ENCODE results near the gene ZNF99.
"Not testable (repeated sequence)": the region's sequence is repeated elsewhere in the genome, so short reads cannot be mapped to it uniquely, and the experiment has no call there.

Gene ZNF99

DNA sequence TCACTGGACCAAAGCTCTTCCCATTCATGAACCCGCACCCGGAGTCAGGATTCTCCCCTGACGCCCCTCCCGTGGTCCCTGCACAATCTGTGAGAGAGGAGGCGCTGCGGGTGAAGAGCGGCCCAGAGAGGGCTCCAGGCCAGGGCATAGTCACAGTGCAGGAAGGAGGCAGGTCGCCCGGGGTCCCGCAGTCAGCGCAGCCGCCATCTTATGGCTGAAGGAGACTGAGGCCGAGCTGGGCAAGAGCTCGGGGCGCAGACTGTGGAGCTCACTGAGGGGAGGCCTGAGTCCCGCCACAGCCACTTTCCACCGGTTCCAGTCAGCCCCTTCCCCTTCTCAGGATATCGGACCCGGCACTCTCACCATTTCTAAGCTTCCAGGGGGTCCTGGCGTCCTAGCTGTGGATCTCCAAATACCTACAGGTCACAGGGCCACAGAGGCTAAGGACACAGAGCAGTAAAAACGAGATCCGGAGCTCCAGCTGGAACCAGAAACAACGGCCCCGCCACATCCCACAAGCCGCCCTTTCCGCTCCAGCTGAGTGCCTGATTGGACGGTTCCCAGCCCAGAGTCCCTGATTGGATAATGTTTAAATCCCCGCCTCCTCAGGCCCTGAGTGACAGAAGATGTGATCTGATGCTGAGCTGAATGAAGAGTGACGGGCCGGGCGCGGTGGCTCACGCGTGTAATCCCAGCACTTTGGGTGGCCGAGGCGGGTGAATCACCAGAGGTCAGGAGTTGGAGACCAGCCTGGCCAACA is at the start of gene ZNF99:
TSS of gene ZNF99 (minus strand) at position 501 of the 760 bp plus-strand sequence. CDS start at position 366, 135 bp downstream.
- Mint-ChIP-seq H3K27me3 (ENCODE audit: low read depth) (no peaks in the 10 kb centered on the region), H3K36me3 (ENCODE audit: low read depth) (no peaks in the 10 kb centered on the region), H3K9me3 (peaks cover 37% of the 10 kb centered on the region)

DNA sequence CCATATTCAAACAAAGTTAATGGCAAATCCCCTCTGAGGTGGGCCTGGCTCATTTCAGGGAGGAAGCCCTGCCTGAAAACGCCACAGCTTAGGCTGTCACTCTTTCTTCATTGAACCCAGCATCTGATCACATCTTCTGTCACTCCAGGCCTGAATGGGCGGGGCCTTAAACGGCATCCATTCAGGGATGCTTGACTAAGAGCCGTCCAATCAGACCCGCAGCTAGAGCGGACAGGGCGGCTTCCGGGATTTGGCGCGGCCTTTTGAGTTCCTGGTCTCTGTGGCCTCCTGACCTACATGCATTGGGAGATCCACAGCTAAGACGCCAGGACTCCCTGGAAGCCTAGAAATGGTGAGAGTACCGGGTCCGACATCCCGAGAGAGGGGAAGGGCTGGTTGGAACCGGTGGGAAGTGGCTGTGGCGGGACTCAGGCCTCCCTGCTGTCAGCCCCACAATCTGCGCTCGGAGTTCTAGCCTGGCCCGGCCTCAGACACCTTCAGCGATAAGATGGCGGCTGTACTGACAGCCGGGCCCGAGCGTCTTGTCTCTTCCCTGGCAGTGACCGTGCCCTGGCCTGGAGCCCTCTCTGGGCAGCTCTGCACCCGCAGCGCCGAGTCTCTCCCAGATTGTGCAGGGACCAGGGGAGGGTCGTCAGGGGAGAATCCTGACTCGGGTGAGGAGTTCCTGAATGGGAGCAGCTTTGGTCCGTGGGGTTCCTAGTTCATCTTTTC is 48.2 kb upstream of the ZNF99 start, which contains the start of gene ZNF723:
TSS of gene ZNF723 (plus strand) at position 261 of the 732 bp plus-strand sequence. CDS start at position 350, 89 bp downstream.
- Mint-ChIP-seq H3K9me3 (peaks cover 45% of the 10 kb centered on the region), H3K27ac (no peak within 1 kb of the TSS), H3K27me3 (ENCODE audit: low read depth) (no peaks in the 10 kb centered on the region), H3K36me3 (ENCODE audit: low read depth) (no peaks in the 10 kb centered on the region), H3K4me1 (ENCODE audit: low read depth) (no peaks in the 10 kb centered on the region), H3K4me3 (no peak within 1 kb of the TSS)

More for the DNA sequence above, at the start of gene ZNF99:
- H3K27ac Mint-ChIP-seq: no peak within 1 kb of the TSS
- H3K4me1 Mint-ChIP-seq (ENCODE audit: low read depth): no peaks in the 10 kb centered on the region
- H3K4me3 Mint-ChIP-seq: no peak within 1 kb of the TSS

DNA sequence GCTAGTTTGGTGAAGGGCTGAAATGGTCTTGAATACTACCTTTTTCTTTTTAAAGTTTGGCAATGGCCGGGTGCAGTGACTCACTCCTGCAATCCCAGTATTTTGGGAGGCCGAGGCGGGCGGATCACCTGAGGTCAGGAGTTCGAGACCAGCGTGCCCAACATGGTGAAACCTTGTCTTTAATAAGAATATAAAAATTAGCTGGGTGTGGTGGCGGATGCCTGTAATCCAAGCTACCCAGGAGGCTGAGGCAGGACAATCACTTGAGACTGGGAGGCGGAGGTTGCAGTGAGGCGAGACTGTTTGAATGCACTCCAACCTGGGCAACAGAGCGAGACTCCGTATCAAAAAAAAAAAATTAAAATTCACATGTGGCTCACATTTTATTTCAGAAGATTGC is 47.3 kb upstream of the ZNF99 start:
- H3K4me3 Mint-ChIP-seq: no peak overlapping the region
- peaks cover 43% of the 10 kb centered on the region for H3K9me3 Mint-ChIP-seq
- no peaks in the 10 kb centered on the region for H3K36me3 Mint-ChIP-seq (ENCODE audit: low read depth)
- H3K4me1 Mint-ChIP-seq (ENCODE audit: low read depth): no peaks in the 10 kb centered on the region
- H3K27ac Mint-ChIP-seq: no peak overlapping the region
- H3K27me3 Mint-ChIP-seq (ENCODE audit: low read depth): no peaks in the 10 kb centered on the region

DNA sequence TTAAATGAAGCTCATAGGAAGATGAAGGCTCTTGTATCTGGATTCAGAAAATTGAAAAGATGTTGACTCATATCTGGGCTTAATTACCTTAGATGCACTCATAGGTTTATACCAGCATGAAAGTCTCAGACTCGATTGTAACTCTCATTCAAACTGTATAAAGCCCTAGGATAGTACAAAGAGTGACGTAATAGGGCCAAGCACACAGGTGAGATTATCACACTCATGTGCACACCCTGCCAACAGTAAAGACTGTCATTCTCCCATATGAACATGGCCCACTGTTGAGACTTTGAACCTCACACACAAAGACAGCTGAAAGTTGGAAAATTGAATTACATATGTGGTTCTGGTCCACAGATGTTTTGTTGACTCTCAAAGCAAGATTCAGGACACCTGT is 30.2 kb upstream of the ZNF99 start:
- H3K9me3 Mint-ChIP-seq: peaks cover 77% of the 10 kb centered on the region
- H3K27me3 Mint-ChIP-seq (ENCODE audit: low read depth): no peaks in the 10 kb centered on the region

DNA sequence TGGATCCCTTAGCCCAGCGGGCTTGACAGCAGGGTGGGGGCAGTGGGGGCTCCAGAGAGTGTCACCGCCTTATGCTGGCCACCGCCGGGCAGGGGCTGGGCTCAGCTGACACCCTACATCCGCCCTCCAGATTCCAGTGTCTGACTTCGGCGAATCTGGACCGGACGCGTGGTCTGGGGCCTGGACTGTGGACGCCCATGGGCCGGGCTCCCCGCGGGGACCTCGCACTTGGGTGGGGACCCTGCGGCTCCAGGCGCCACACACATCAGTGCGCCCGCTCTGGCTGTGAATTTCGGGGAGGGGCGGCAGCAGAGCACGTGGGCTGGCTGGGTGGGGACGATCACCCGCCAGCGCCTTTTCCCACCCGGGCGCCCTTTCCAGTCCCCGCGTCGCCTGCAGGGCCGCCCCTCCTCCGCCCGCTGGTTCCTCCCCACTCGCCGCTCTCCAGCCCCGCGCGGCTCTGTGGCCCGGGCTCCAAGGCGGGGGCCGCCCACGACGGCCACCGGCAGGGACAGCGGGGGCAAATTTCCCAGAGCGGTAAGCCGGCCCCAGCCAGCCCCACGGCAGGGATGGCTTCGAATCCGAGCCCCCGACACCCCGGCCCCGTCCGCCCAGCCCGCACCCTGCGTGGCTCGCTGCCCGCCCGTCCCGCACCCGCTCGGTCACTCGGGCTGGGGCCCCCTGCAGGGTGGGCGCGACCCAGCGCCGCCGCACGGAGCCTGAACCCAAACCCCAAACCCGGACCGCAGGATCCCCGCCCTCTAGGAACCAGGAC is 23.3 kb upstream of the ZNF99 start:
- Mint-ChIP-seq H3K36me3 (ENCODE audit: low read depth) (no peaks in the 10 kb centered on the region), H3K27ac (no peak overlapping the region), H3K27me3 (ENCODE audit: low read depth) (no peaks in the 10 kb centered on the region), H3K9me3 (peaks cover 34% of the 10 kb centered on the region), H3K4me1 (ENCODE audit: low read depth) (no peaks in the 10 kb centered on the region), H3K4me3 (no peak overlapping the region)

More for the DNA sequence above, 30.2 kb upstream of the ZNF99 start:
- no peaks in the 10 kb centered on the region for H3K4me1 Mint-ChIP-seq (ENCODE audit: low read depth)
- H3K4me3 Mint-ChIP-seq: no peak overlapping the region
- H3K27ac Mint-ChIP-seq: no peak overlapping the region
- H3K36me3 Mint-ChIP-seq (ENCODE audit: low read depth): no peaks in the 10 kb centered on the region

DNA sequence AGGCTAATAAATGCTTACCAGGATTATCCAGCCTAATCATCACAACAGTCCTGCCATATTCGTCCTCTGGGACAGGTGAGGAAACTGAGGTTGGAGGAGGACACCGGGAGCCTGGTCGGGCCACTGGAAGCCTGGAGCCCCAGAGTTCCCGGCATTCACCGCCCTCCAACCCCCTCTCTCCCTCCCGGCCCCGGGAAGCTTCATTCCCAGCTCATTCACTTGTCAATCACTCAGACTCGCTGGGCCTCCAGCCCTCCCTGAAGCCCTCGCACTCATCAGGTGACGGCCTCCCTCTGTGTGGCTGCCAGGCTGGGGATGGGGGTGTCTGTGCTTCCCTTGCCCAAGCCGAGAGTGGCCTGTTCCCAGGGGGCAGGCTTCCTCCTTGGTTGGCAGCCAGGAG is 22.5 kb upstream of the ZNF99 start:
- no peak overlapping the region for H3K4me3 Mint-ChIP-seq
- H3K9me3 Mint-ChIP-seq: peaks cover 36% of the 10 kb centered on the region
- H3K36me3 Mint-ChIP-seq (ENCODE audit: low read depth): no peaks in the 10 kb centered on the region
- H3K27ac Mint-ChIP-seq: no peak overlapping the region
- H3K4me1 Mint-ChIP-seq (ENCODE audit: low read depth): no peaks in the 10 kb centered on the region
- H3K27me3 Mint-ChIP-seq (ENCODE audit: low read depth): no peaks in the 10 kb centered on the region

DNA sequence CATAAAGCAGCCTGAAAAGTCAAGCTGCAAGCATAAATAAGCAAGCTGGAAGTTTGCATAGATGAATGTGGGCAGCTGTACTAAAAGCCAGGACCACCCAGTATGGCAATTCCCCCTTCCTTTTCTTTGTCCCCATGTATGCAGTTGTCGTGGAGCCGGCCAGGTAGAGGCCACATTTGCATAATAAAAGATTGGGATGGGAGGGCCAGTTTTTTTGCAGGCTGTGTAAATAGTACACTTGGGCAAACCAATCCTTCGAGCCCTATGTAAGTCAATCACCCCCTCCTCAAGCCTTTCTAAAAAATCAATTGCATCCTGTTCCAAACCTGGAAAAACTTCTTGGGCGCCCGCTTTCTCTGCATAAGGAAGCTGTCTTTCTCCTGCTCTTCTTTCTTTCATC is 13.1 kb upstream of the ZNF99 start:
- Mint-ChIP-seq H3K9me3 (peaks cover 62% of the 10 kb centered on the region), H3K4me1 (ENCODE audit: low read depth) (no peaks in the 10 kb centered on the region), H3K27me3 (ENCODE audit: low read depth) (no peaks in the 10 kb centered on the region), H3K36me3 (ENCODE audit: low read depth) (no peaks in the 10 kb centered on the region), H3K4me3 (no peak overlapping the region), H3K27ac (no peak overlapping the region)

DNA sequence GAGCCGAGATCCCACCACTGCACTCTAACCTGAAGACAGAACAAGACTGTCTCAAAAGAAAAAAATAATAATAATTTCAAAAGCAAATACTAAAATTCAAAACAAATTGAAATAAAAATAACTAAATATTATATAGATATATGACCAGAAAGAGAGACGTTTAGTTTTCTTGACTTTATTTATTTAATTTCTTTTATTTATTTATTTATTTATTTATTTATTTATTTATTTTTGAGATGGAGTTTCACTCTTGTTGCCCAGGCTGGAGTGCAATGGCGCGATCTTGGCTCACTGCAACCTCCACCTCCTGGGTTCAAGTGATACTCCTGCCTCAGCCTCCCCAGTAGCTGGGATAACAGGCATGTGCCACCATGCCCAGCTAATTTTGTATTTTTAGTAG is 8.9 kb upstream of the ZNF99 start:
- H3K27ac Mint-ChIP-seq; H3K4me3 Mint-ChIP-seq; H3K36me3 Mint-ChIP-seq (ENCODE audit: low read depth); H3K27me3 Mint-ChIP-seq (ENCODE audit: low read depth); H3K4me1 Mint-ChIP-seq (ENCODE audit: low read depth): not testable (repeated sequence)
- H3K9me3 Mint-ChIP-seq: peaks cover 58% of the 10 kb centered on the region

DNA sequence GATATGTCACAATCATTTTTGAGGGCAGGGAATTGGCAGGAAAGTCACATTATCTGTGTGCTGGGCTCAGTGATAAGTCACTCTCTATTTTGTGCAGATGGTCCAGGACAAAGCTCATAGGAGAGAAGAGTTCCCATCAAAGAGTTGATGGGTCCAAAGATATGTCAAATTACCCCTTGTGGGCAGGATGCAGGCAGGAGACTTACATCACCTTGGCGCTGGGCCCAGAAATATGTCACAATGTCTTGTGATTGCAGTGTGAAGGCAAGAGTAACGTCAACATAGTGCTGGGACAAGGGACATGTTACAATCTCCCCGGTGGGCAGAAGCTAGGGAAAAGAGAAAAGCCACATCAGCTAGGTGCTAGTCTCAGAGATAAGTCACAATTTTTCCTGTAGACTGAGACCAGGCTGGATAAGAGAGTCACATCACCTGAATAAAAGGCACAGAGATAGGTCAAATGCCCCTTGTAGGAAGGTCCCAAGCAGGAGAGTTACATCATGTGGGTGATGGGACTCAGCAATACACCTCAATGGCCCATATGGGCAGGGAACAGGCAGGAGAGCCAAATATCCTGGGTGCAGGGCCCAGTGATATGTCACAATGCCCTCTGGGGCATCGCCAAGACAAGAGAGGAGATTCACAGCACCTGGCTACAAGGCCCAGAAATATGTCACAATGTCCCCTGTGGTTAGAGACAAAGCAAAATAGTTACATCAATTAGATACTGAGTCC is 47.9 kb downstream of the ZNF99 start:
- peaks cover 92% of the 10 kb centered on the region for H3K9me3 Mint-ChIP-seq

DNA sequence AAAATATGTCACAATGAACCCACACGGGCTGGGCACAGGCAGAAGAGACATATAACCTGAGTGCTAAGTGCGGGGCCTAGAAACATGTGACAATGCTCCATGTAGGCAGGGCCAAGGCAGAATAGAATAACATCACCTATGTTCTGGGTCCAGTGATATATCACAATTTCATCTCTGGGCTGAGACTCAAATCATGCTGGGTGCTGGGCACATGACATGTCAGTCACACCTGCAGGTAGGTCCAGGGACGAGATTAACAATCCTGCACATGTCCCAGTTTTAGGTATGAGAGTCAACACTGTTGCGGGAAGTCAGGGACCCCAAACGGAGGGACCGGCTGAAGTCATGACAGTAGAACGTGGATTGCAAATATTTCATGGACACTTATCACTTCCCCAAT is 50.3 kb downstream of the ZNF99 start:
- peaks cover 89% of the 10 kb centered on the region for H3K9me3 Mint-ChIP-seq
- H3K36me3 Mint-ChIP-seq (ENCODE audit: low read depth): no peaks in the 10 kb centered on the region
- no peak overlapping the region for H3K4me3 Mint-ChIP-seq
- no peaks in the 10 kb centered on the region for H3K4me1 Mint-ChIP-seq (ENCODE audit: low read depth)
- no peak overlapping the region for H3K27ac Mint-ChIP-seq
- H3K27me3 Mint-ChIP-seq (ENCODE audit: low read depth): no peaks in the 10 kb centered on the region

More for the DNA sequence above, 47.9 kb downstream of the ZNF99 start:
- no peak overlapping the region for H3K4me3 Mint-ChIP-seq
- H3K36me3 Mint-ChIP-seq (ENCODE audit: low read depth): no peaks in the 10 kb centered on the region
- H3K27me3 Mint-ChIP-seq (ENCODE audit: low read depth): no peaks in the 10 kb centered on the region
- H3K4me1 Mint-ChIP-seq (ENCODE audit: low read depth): no peaks in the 10 kb centered on the region
- H3K27ac Mint-ChIP-seq: no peak overlapping the region

DNA sequence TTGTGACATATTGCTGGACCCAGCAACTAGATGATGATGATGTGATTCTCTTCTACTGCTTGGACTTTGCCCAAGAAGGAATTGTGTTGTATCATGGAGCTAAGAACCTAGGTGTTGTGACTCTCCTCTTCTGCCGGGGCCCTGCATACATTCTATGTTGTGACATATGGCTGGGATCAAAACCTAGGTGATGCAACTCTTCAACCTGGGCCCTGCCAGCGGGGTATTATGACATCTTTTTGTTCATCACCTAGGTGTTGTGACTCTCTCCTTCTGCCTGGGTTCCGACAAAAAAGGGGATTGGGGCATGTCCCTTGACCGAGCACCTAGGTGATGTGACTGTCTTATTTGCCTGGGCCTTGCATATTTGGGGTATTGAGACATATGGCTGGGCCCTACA is 55.7 kb downstream of the ZNF99 start:
- H3K27me3 Mint-ChIP-seq (ENCODE audit: low read depth); H3K4me3 Mint-ChIP-seq; H3K36me3 Mint-ChIP-seq (ENCODE audit: low read depth); H3K4me1 Mint-ChIP-seq (ENCODE audit: low read depth); H3K27ac Mint-ChIP-seq: not testable (repeated sequence)
- H3K9me3 Mint-ChIP-seq: peaks cover 83% of the 10 kb centered on the region

DNA sequence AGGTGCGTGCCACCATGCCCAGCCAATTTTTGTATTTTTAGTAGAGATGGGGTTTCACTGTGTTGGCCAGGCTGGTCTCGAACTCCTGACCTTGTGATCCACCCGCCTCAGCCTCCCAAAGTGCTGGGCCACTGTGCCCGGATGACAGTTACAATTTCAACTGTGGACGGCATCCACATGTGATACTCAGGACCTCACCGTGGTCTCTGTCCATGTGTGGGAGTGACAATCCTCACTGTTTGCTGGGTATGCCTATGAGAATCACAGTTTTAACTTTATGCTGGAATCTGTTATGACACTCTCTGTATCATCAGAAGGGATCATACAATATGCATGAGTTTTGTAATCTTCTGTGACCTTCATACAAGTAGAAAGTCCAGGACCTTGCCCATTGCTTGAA is 62.4 kb downstream of the ZNF99 start:
- not testable (repeated sequence) for H3K27ac Mint-ChIP-seq; H3K36me3 Mint-ChIP-seq (ENCODE audit: low read depth); H3K4me3 Mint-ChIP-seq; H3K27me3 Mint-ChIP-seq (ENCODE audit: low read depth); H3K4me1 Mint-ChIP-seq (ENCODE audit: low read depth)
- H3K9me3 Mint-ChIP-seq: peaks cover 64% of the 10 kb centered on the region

DNA sequence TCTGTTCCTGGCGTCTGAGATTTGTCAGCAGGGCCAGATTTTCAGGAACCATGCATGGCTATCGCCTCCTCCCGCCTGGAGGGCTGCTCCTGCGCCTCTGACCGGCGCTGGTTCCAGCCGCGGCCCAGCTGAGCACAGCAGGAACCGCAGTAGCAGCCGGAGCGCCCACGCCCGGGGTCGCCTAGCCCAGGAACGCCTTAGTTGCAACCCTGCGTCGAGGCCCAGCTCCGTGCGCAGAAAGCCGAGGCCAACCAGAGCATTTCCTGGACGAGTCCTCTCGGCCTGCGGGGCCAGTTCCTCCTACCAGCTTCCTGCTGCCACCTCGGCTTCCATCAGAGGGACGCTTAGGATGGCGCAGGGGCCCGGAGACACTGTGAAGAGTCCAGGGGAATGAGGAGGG is 75.0 kb downstream of the ZNF99 start:
- Mint-ChIP-seq H3K4me1 (ENCODE audit: low read depth) (no peaks in the 10 kb centered on the region), H3K4me3 (no peak overlapping the region), H3K36me3 (ENCODE audit: low read depth) (no peaks in the 10 kb centered on the region)

DNA sequence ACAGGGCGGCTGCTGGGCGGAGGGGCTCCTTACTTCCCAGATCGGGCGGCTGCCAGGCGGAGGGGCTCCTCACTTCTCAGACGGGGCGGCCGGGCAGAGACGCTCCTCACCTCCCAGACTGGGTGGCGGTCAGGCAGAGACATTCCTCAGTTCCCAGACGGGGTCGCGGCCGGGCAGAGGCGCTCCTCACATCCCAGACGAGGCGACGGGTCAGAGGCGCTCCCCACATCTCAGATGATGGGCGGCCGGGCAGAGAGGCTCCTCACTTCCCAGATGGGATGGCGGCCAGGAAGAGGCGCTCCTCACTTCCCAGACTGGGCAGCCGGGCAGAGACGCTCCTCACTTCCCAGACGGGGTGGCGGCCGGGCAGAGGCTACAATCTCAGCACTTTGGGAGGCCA is 80.9 kb downstream of the ZNF99 start:
- not testable (repeated sequence) for H3K27me3 Mint-ChIP-seq (ENCODE audit: low read depth)

More for the DNA sequence above, 75.0 kb downstream of the ZNF99 start:
- H3K27me3 Mint-ChIP-seq (ENCODE audit: low read depth): no peaks in the 10 kb centered on the region
- H3K9me3 Mint-ChIP-seq: peaks cover 16% of the 10 kb centered on the region
- H3K27ac Mint-ChIP-seq: no peak overlapping the region

More for the DNA sequence above, 80.9 kb downstream of the ZNF99 start:
- H3K4me1 Mint-ChIP-seq (ENCODE audit: low read depth); H3K36me3 Mint-ChIP-seq (ENCODE audit: low read depth); H3K4me3 Mint-ChIP-seq; H3K27ac Mint-ChIP-seq: not testable (repeated sequence)
- peaks cover 29% of the 10 kb centered on the region for H3K9me3 Mint-ChIP-seq

Measured in T-helper 1 cell treated with Interleukin-12 subunit alpha and Interleukin-12 subunit beta and Interleukin-4 antibody, amounts not matched to agents 30 μg/mL and 1 μg/mL, for 36 hours (primary cell).